T-helper 1 cell treated with Interleukin-12 subunit alpha and Interleukin-12 subunit beta and Interleukin-4 antibody, amounts not matched to agents 30 μg/mL and 1 μg/mL, for 36 hours (primary cell): ENCODE measurements around the gene CNST.

Experiments used
- H3K27ac Mint-ChIP-seq: one replicate; pipeline ENCODE4 v1.8.0; 2021; ENCODE audit warnings: mild to moderate bottlenecking, mixed read lengths
- H3K27me3 Mint-ChIP-seq: one replicate; pipeline ENCODE4 v1.8.0; 2021; ENCODE audit warnings: low read depth, mixed read lengths
- H3K36me3 Mint-ChIP-seq: one replicate; pipeline ENCODE4 v1.8.0; 2021; ENCODE audit warnings: low read depth, mixed read lengths
- H3K4me1 Mint-ChIP-seq: one replicate; pipeline ENCODE4 v1.8.0; 2021; ENCODE audit warnings: low read depth, mixed read lengths
- H3K4me3 Mint-ChIP-seq: one replicate; pipeline ENCODE4 v1.8.0; 2021; ENCODE audit warnings: mild to moderate bottlenecking, moderate library complexity, mixed read lengths
- H3K9me3 Mint-ChIP-seq: one replicate; pipeline ENCODE4 v1.8.0; 2021; ENCODE audit warnings: mixed read lengths

Gene CNST, protein sequence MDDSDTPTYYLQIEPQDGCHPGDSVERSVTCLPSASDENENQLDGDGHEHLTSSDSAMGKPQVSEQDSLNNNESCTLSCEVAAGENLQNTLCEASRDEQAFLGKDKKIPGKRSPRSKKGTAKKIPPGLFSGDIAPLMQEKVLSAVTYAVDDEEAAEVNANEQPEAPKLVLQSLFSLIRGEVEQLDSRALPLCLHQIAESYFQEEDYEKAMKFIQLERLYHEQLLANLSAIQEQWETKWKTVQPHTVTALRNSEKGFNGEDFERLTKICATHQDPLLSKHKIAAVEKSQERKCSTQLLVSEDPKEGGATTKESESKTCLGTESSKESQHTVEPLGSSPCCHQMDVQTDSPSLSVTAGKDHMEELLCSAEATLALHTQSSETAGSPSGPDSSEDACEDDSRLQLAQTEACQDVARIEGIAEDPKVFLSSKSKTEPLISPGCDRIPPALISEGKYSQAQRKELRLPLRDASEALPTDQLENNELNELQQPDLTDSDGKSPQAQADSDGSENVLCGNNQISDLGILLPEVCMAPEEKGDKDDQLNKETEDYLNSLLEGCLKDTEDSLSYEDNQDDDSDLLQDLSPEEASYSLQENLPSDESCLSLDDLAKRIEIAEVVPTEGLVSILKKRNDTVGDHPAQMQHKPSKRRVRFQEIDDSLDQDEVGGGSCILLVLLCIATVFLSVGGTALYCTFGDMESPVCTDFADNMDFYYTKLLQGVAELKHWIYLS

GRCh38 chr1:246566128-246566812 is at the start of gene CNST, which contains the start of gene TFB2M:
Gene CNST (plus strand): TSS chr1:246566456. CDS start chr1:246591563, 25,107 bp downstream.
Gene TFB2M (minus strand): TSS chr1:246566261. CDS start chr1:246566138, 123 bp downstream.
- peak within 1 kb of the TSS; percentile 99 for H3K27ac Mint-ChIP-seq
- peaks cover 17% of the 10 kb centered on the region for H3K36me3 Mint-ChIP-seq
- no peaks in the 10 kb centered on the region for H3K27me3 Mint-ChIP-seq
- H3K4me3 Mint-ChIP-seq = peak within 1 kb of the TSS; percentile 99
- peaks cover 26% of the 10 kb centered on the region for H3K4me1 Mint-ChIP-seq
- H3K9me3 Mint-ChIP-seq = no peaks in the 10 kb centered on the region

GRCh38 chr1:246517391-246517790 is 48.9 kb upstream of the CNST start:
- H3K4me1 Mint-ChIP-seq = peaks cover 5% of the 10 kb centered on the region
- H3K36me3 Mint-ChIP-seq = no peaks in the 10 kb centered on the region
- H3K27me3 Mint-ChIP-seq = no peaks in the 10 kb centered on the region
- no peak overlapping the region for H3K4me3 Mint-ChIP-seq
- peaks cover 35% of the 10 kb centered on the region for H3K9me3 Mint-ChIP-seq
- no peak overlapping the region for H3K27ac Mint-ChIP-seq

DNA sequence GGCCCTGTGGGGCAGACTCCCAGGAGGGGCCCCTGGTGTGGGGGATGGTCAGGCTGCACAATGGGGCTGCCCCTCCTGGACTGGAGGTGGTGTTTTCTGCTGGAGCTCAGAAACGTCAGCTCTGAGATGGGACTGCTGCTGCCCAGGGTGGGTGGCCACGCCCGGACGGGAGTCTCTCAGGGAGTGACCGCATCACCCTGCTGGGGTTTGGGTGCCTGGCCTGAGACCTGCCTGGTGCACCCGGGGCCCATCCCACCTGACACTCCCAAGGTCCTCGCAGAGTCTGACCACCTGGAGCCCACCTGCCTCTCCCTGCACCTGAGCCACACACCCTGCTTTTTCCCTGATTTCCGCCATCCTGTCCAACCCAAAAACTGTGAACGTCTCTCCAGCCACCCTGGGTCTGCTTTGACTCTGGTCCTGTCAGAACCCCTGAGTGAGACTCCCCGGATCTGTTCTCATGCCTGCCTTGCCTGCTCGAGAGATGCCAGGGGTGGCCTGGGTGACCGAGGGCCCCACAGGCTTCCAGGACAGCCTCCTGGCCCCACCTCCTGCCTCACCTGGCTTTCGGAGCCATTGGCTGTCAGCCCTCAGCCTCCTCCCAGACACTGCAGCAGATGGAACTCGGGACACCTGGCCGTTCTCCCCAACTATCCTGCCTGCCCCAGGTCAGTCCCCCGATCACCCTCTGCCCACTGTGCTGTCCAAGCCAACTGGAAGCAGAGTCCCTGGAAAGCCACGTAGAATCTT is 47.6 kb upstream of the CNST start:
- Mint-ChIP-seq H3K4me1 (peaks cover 5% of the 10 kb centered on the region), H3K36me3 (no peaks in the 10 kb centered on the region), H3K9me3 (peaks cover 35% of the 10 kb centered on the region), H3K27me3 (no peaks in the 10 kb centered on the region), H3K27ac (no peak overlapping the region), H3K4me3 (no peak overlapping the region)

GRCh38 chr1:246519514-246519913 is 46.7 kb upstream of the CNST start:
- H3K36me3 Mint-ChIP-seq = no peaks in the 10 kb centered on the region
- no peaks in the 10 kb centered on the region for H3K27me3 Mint-ChIP-seq
- peaks cover 30% of the 10 kb centered on the region for H3K9me3 Mint-ChIP-seq
- no peak overlapping the region for H3K27ac Mint-ChIP-seq
- H3K4me3 Mint-ChIP-seq = no peak overlapping the region
- peaks cover under 1% of the 10 kb centered on the region for H3K4me1 Mint-ChIP-seq

DNA sequence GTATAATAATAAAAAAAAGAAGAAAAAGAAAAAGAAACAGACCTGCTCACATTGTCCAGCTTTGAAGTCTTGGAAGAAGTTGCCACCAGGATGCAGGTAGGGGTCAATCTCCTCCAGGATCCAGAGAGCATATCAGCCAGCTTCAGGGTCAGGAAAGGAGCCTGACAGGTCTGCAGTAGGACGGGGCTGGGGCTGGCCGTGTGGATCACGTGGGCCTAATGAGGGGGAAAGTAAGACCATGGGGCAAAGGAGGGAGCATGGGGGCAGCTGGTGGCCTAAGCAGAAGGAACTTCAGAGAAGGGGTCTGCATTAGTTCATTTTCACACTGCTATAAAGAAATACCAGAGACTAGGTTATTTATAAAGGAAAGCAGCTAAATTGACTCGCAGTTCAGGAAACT is 39.9 kb upstream of the CNST start:
- Mint-ChIP-seq H3K27me3 (no peaks in the 10 kb centered on the region), H3K4me1 (peaks cover 4% of the 10 kb centered on the region), H3K36me3 (no peaks in the 10 kb centered on the region), H3K4me3 (no peak overlapping the region), H3K9me3 (peaks cover 18% of the 10 kb centered on the region), H3K27ac (no peak overlapping the region)

GRCh38 chr1:246526915-246527314 is 39.3 kb upstream of the CNST start:
- H3K27ac Mint-ChIP-seq = peak overlapping the region; percentile 79
- H3K9me3 Mint-ChIP-seq = peaks cover 18% of the 10 kb centered on the region
- peaks cover 4% of the 10 kb centered on the region for H3K4me1 Mint-ChIP-seq
- H3K27me3 Mint-ChIP-seq = no peaks in the 10 kb centered on the region
- H3K4me3 Mint-ChIP-seq = no peak overlapping the region
- H3K36me3 Mint-ChIP-seq = no peaks in the 10 kb centered on the region

DNA sequence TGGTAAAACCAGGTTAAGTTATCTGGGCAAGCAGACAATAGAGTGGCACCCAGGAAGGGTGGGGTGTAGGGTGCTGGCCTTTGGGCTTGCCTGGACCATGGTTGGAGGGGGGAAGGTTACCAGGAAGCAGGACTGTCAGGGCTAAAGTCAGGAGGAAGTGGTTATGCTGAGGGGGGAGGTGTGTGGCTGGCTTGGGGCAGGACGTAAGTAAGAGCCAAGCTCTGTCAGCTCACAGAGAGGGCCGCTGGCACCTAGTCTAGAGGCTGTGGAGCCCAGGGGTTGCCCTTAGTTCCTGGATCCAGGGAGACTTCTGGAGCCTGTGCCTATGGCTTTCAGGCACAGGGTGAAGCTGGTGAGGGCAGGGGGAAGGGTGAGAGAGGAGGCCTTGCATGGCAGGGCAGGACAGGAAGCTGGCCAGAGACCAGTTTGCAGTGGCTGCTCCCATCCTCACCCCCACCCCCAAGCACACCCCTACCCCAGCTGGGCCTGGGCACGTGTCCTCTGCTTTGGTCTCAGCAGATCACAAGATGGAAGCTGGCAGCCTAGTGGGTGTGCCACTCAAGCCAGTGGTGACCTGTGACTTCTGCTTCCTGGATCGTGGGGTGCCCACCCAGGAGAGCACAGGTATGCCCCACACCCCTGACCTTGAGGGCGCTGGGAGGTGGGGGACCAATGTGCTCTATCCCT is 38.7 kb upstream of the CNST start:
- no peak overlapping the region for H3K4me3 Mint-ChIP-seq
- peaks cover 16% of the 10 kb centered on the region for H3K9me3 Mint-ChIP-seq
- peak overlapping the region; percentile 79 for H3K27ac Mint-ChIP-seq
- no peaks in the 10 kb centered on the region for H3K27me3 Mint-ChIP-seq
- no peaks in the 10 kb centered on the region for H3K36me3 Mint-ChIP-seq
- H3K4me1 Mint-ChIP-seq = peaks cover 4% of the 10 kb centered on the region

GRCh38 chr1:246528933-246529731 is 37.1 kb upstream of the CNST start:
- Mint-ChIP-seq H3K27ac (no peak overlapping the region), H3K9me3 (peaks cover 16% of the 10 kb centered on the region), H3K36me3 (no peaks in the 10 kb centered on the region), H3K4me3 (no peak overlapping the region), H3K27me3 (no peaks in the 10 kb centered on the region), H3K4me1 (peaks cover 4% of the 10 kb centered on the region)

- Mint-ChIP-seq H3K4me1 (peaks cover 4% of the 10 kb centered on the region), H3K9me3 (peaks cover 16% of the 10 kb centered on the region), H3K4me3 (no peak overlapping the region), H3K27me3 (no peaks in the 10 kb centered on the region), H3K36me3 (no peaks in the 10 kb centered on the region), H3K27ac (no peak overlapping the region)
Observed at GRCh38 chr1:246530482-246530881, 35.8 kb upstream of the CNST start.

- Mint-ChIP-seq H3K4me1 (peaks cover under 1% of the 10 kb centered on the region), H3K9me3 (peaks cover 16% of the 10 kb centered on the region), H3K36me3 (no peaks in the 10 kb centered on the region), H3K27me3 (no peaks in the 10 kb centered on the region), H3K4me3 (no peak overlapping the region), H3K27ac (no peak overlapping the region)
Observed at GRCh38 chr1:246532519-246532918, 33.7 kb upstream of the CNST start.

GRCh38 chr1:246533371-246533905 is 32.8 kb upstream of the CNST start:
- Mint-ChIP-seq H3K27ac (no peak overlapping the region), H3K36me3 (no peaks in the 10 kb centered on the region), H3K4me1 (no peaks in the 10 kb centered on the region), H3K27me3 (no peaks in the 10 kb centered on the region), H3K4me3 (no peak overlapping the region), H3K9me3 (peaks cover 15% of the 10 kb centered on the region)

DNA sequence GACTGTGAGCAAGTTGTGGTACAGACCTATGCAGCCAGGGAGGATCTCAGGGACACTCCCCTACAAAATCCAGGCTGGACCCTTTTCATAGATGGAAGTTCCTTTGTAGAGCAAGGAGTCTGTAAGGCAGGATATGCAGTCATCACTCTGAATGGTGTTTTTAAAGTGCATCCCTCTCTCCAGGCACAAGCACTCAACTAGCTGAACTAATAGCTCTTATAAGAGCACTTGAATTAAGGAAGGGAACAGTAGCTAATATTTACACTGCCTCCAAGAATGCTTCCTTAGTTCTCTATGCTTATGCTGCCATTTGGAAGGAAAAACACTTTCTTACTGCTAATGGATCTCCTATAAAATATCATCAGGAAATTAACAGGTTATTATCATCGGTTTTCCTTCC is 32.1 kb upstream of the CNST start:
- no peak overlapping the region for H3K27ac Mint-ChIP-seq
- no peak overlapping the region for H3K4me3 Mint-ChIP-seq
- no peaks in the 10 kb centered on the region for H3K4me1 Mint-ChIP-seq
- no peaks in the 10 kb centered on the region for H3K36me3 Mint-ChIP-seq
- peaks cover 13% of the 10 kb centered on the region for H3K9me3 Mint-ChIP-seq
- H3K27me3 Mint-ChIP-seq = no peaks in the 10 kb centered on the region

DNA sequence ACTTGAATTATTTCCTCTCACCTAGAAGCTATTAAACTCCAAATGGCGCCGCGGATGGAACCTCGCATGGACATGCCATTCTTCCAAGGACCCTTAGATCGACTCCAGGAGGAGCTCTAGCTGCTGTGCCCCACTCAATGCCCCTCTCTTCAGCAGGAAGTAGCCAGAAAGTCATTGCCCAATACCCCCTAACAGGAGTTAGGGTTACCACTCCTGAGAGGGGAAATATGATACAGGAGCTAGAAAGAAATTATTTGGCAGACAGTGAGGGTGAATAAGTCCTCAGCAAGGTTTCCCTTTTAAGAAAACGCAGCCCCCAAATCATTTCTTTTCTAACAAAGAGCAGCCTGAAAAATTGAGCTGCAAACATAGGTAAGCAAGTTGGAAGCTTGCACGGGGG is 28.8 kb upstream of the CNST start:
- H3K27ac Mint-ChIP-seq = no peak overlapping the region
- H3K4me3 Mint-ChIP-seq = no peak overlapping the region
- no peaks in the 10 kb centered on the region for H3K9me3 Mint-ChIP-seq
- H3K4me1 Mint-ChIP-seq = no peaks in the 10 kb centered on the region
- no peaks in the 10 kb centered on the region for H3K27me3 Mint-ChIP-seq
- H3K36me3 Mint-ChIP-seq = peaks cover 4% of the 10 kb centered on the region
